Uterus (tissue), 2 donors: ENCODE results near the gene BICDL1.

Experiments
- CTCF ChIP-seq, 4 experiments: fragments of 200-600 bp in 2 of 4; fragments of 450-650 bp in 2 of 4; sonication (generic) in 2 of 4; IDR thresholded peaks; one replicate each; pipeline ENCODE4 v1.5.1; 2016 to 2019; ENCODE audit warnings: antibody characterized with exemption in 4 of 4, mild to moderate bottlenecking in 2 of 4, moderate library complexity in 1 of 4
- POLR2A ChIP-seq, 2 donors: fragments of 450-650 bp; IDR thresholded peaks; one replicate each; pipeline ENCODE4 v1.6.1; 2016; ENCODE audit warnings: antibody characterized with exemption in 2 of 2, mild to moderate bottlenecking in 1 of 2, moderate library complexity in 1 of 2

GRCh38 chr12:120142231-120142877, 153.3 kb downstream of the BICDL1 start:
- TF ChIP-seq CTCF (IDR thresholded peaks at IDR 0.05) (no peak), POLR2A (IDR thresholded peaks at IDR 0.05) (no peak)
